ENCODE measurements around the gene EFCAB11.

DNA sequence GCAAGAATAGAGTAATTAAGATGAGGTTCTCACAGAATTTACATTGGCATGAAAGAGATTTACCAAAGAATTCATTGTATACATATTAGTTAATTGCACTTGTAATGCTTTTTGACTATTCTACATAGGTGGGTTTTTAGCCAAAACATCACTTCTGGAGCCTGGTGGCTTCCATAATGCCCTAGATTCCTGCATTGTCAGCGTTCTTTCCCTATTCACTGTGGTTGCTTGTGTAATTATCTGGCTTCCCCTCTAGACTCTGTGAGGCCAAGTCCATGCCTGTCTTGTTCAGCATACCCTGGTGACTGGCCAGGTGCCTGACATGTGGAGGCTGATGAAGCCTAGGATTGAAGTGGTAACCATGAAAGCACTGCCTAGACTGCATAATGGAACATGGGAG is 42.4 kb upstream of the EFCAB11 start:
- TF ChIP-seq, protein P1, sequence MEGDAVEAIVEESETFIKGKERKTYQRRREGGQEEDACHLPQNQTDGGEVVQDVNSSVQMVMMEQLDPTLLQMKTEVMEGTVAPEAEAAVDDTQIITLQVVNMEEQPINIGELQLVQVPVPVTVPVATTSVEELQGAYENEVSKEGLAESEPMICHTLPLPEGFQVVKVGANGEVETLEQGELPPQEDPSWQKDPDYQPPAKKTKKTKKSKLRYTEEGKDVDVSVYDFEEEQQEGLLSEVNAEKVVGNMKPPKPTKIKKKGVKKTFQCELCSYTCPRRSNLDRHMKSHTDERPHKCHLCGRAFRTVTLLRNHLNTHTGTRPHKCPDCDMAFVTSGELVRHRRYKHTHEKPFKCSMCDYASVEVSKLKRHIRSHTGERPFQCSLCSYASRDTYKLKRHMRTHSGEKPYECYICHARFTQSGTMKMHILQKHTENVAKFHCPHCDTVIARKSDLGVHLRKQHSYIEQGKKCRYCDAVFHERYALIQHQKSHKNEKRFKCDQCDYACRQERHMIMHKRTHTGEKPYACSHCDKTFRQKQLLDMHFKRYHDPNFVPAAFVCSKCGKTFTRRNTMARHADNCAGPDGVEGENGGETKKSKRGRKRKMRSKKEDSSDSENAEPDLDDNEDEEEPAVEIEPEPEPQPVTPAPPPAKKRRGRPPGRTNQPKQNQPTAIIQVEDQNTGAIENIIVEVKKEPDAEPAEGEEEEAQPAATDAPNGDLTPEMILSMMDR (IDR thresholded peaks at IDR 0.05; ENCODE audit: insufficient read depth, low read depth, low read length): no peak
- no peak for TF ChIP-seq EZH2 (IDR thresholded peaks at IDR 0.05; ENCODE audit: insufficient read depth, low read length)
